Measurements from ENCODE around the gene WFDC1.

Gene WFDC1

DNA sequence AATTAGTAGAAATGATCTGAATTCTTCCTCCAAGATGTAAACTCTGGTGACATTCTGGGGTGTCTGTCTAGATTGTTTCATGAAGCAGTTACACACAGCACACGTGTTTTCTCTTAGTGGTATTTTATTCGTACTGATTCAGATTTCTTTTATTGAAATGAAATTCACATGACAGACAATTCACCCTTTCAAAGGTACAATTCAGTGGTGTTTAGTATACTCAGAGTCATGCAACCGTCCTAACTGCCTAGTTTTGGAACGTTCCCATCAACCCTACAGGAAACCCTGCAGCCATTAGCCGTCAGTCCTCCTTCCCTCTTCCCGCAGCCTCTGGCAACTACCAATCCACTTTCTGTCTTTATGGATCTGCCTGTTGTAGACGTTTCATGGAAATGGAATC, 8.8 kb downstream of the WFDC1 start:
- no peak for DNase-seq

GRCh38 chr16:84306564-84306963, 11.9 kb downstream of the WFDC1 start:
- no peak for DNase-seq

DNA sequence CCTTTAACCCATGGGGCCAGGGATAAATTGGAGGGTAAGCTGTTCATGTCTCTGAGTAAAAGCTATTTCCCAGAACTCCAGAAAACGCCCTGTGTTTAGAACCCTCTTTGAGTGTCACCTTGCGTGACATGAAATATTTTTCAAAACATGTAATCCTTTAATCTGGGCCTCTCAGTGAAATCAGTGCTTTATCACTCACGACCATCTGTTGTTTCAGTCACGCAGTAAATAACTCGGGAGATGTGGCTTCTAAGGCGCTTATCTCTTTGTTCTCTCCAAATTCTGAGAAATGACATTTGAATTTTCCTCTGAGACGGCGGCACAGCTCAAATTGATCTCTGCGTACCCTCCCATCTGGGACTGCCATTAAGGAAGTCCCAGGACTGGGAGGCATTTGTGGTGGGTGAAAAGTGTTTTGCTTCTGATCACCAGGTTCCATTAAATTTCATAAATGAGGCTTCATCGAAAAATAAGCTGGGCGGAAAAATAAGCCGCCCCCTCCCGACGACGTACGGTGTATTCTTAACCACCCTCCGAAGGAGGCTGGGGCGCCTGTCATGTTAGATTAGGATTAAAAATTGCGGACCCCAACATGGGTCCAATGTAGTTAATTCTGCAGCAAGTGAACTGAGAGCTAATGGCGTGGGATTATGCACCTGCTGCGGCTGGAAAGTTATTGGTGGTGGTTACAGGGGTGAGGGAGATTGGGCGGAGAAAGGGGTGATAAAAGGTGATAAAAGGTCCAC, 12.7 kb downstream of the WFDC1 start:
- DNase-seq: no peak

GRCh38 chr16:84308120-84308519, 13.4 kb downstream of the WFDC1 start:
- DNase-seq: peak; percentile 61 to 80 (median 61)

GRCh38 chr16:84310642-84311041, 16.0 kb downstream of the WFDC1 start:
- DNase-seq: no peak

DNA sequence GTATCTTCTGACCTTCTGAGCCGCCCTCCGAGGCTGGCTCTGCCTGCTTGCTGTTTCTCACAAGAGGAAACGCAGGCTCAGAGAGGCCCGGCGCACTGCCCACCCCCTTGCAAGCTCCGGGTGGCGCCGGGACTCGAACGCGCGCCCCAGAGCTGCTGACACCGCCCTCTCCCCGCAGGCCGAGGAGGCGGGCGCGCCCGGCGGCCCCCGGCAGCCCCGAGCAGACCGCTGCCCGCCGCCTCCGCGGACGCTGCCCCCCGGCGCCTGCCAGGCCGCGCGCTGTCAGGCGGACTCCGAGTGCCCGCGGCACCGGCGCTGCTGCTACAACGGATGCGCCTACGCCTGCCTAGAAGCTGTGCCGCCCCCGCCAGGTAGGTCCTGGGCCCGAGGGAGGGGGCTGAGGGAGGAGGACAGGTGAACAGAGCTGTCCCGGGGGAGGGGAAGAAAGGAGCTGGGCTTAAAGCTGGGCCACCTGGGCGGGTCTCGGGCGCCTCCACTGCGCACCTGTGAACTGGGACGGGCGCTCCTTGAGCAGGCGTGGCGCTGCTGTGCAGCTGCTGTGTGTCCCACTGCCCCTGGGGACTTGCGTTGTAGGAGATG, 18.2 kb downstream of the WFDC1 start:
- DNase-seq: no peak

GRCh38 chr16:84313921-84314320, 19.2 kb downstream of the WFDC1 start:
- no peak for DNase-seq

DNA sequence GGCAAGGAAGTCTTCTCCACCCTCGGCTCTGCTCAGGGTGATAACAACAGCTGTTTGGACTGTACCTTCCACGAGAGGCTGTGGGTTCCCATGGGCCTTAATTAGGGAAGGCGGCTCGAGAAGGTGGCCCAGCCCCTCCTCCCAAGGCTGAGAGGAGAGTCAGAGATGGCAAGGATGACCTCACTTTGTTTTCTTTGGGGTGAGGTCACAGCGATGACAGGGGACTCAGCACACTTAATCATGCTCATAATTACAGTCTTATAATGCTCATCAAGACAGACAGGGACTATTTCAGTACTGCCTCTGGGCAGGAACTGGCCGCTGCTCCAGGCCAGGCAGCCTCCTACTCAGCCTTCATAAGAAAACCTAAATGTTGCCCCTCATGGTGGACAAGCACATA, 19.7 kb downstream of the WFDC1 start:
- no peak for DNase-seq

GRCh38 chr16:84314814-84315213, 20.1 kb downstream of the WFDC1 start:
- DNase-seq: no peak

- no peak for DNase-seq
These were observed 20.7 kb downstream of the WFDC1 start for GRCh38 chr16:84315422-84315821.

DNA sequence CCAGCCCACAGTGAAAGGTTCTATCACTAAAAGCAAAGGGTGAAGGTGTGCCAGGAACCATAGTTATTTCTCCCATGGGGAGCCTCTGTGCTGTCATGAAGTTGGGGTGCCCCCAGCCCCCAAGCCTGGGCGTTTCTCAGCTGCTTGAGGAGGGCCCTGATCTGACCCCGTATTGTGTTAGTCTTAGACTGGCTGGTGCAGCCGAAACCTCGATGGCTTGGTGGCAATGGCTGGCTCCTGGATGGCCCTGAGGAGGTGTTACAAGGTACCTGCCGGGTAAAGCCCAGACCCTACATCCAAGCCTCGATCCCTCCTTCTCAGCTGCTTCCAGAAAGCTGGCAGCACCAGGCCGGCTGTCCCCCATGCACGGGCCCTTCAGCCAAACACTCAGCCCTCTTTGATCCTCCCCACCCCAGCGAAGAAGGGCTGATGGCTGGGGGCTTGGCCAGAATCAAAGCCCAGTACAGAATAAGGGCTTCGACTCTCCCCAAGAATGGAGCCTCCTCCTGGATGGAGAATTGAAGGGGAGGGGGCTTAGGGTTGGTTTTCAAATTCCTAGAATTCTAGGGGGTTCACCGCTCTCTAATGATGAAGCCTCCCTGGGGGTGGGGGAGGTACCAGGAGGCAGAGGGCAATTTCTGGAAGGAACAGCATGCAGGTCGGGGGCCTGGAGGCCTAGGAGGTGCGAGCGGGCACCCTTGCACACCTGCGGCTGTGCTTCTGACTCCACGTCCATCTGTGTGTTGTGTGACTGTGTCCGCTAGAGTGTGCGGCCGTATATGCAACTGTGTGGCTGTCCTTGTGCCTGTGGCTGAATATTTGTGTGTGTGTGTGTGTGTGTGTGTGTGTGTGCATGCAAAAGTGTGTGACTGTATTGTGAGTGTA, 23.7 kb downstream of the WFDC1 start:
- no peak for DNase-seq

DNA sequence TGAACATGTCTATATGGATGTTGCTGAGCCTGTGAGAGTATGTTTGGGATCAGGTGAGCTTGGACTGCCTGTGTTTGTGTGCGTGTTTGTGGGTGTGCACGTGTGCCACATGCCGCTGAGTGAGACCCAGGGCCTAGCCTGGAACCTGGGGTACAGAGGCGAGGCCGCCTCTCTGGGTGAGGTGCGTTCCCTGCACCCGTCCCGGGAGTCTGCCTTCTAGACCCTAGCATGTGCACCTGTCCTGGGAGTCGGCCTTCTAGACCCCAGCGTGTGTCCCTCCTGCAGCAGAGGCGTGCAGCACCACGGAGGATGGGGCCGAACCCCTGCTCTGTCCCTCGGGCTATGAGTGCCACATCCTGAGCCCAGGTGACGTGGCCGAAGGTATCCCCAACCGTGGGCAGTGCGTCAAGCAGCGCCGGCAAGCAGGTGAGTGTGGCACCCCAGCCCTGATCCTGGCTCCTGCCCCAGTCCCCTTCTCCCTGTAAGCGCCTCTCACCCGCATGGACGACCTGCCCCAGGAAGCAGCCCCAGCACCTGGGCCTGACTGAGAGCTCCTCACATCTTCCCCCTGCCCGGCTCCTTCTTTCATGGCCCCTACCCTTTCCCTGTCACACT, 24.6 kb downstream of the WFDC1 start:
- DNase-seq: no peak

GRCh38 chr16:84320511-84320910, 25.8 kb downstream of the WFDC1 start:
- no peak for DNase-seq

- DNase-seq: no peak
These were observed 27.3 kb downstream of the WFDC1 start for GRCh38 chr16:84321932-84322331.

DNA sequence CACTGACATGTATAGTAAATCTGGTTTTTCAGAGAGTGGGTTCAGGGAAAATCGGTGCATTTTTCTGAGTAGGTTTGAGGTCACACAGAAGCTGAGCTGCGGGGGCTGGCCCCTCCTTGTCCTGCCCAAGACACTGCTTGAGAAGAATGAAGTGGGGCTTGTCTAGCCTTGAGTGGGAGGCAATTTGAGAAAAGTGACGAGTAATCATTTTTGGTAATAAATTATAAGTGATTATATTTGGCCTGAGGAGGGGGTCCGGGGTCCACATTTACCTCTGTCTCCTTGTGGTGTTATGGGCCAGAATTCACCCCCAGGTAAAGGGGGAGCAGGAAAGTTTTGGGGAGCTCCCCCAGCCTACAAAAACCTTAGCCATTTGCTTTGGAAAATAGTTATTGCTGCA, 28.1 kb downstream of the WFDC1 start:
- no peak for DNase-seq

DNA sequence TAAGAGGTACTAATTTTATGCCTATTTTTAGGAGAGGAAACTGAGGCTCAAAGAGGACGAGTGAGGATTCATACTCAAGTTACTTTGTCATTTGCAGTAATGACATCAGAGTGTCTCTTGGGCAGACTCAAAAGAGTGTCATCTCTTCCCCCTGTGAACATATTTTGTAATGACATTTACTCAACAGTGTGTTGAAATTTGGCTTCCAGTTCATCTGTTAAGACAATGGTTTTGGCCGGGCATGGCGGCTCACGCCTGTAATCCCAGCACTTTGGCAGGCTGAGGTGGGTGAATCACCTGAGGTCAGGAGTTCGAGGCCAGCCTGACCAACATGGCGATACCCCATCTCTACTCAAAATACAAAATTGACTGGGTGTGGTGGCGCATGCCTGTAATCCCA, 28.9 kb downstream of the WFDC1 start:
- DNase-seq: peak; percentile 13 to 67 (median 54)

GRCh38 chr16:84324434-84325262, 30.0 kb downstream of the WFDC1 start:
- peak; percentile 55 to 64 (median 59) for DNase-seq

DNA sequence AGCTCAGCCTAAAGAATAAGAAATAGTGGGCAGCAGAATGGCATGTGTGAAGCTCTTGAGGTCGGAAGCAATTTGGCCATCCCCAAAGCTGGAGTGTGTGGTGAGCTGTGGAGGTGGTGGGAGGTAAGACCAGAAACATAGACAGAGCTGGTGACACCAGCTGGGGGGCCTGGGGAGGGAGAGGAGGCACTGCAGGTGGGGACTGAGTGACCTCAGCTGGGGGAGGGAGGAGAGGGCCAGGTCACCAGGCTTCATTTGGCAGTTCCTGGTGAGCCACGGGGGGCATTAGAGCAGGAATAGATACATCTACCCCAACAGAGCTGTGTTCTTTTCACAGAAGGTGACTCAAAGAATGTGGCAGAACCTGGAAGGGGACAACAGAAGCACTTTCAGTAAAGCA, 31.9 kb downstream of the WFDC1 start:
- no peak for DNase-seq

GRCh38 chr16:84327926-84328505, 33.3 kb downstream of the WFDC1 start:
- DNase-seq: no peak

DNA sequence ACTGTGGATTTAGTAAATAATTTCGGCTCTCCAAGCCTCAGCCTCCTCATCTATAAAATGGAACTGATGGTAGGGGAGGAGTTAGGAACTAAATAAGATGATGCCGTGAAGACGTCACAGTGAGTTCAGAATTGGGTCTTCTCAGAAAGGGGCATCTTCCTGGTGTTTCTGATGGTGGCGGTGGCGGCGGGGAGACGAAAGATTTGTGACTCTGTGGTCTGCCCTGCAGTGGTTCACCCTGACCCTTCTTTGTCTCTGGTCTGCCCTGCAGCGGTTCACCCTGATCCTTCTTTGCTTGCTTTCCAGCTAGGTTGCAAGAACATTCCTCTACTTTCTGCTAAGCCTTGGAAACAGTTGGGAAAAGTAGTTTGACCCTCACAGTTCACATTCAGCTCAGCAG, 34.3 kb downstream of the WFDC1 start:
- DNase-seq: no peak

- no peak for DNase-seq
These were observed 35.4 kb downstream of the WFDC1 start for GRCh38 chr16:84329843-84330684.

All from suppressor macrophage treated with lipopolysaccharide for 1 hour (primary cell).